Stimulated activated CD4-positive, alpha-beta T cell treated with anti-CD3 and anti-CD28 coated beads, Interleukin-2, amount 100 ng/mL, for 4 hours (primary cell): ENCODE measurements around the gene RIPOR3.
"Not testable (repeated sequence)": the region's sequence is repeated elsewhere in the genome, so short reads cannot be mapped to it uniquely, and the experiment has no call there.

Source experiments
- DNase-seq: peaks from one replicate; pipeline ENCODE4 v3.0.0-alpha.2; 2020; ENCODE audit warnings: low read depth

RIPOR3 gene

GRCh38 chr20:50703651-50704438, 12.5 kb upstream of the RIPOR3 start:
- DNase-seq, result not testable (repeated sequence)

DNA sequence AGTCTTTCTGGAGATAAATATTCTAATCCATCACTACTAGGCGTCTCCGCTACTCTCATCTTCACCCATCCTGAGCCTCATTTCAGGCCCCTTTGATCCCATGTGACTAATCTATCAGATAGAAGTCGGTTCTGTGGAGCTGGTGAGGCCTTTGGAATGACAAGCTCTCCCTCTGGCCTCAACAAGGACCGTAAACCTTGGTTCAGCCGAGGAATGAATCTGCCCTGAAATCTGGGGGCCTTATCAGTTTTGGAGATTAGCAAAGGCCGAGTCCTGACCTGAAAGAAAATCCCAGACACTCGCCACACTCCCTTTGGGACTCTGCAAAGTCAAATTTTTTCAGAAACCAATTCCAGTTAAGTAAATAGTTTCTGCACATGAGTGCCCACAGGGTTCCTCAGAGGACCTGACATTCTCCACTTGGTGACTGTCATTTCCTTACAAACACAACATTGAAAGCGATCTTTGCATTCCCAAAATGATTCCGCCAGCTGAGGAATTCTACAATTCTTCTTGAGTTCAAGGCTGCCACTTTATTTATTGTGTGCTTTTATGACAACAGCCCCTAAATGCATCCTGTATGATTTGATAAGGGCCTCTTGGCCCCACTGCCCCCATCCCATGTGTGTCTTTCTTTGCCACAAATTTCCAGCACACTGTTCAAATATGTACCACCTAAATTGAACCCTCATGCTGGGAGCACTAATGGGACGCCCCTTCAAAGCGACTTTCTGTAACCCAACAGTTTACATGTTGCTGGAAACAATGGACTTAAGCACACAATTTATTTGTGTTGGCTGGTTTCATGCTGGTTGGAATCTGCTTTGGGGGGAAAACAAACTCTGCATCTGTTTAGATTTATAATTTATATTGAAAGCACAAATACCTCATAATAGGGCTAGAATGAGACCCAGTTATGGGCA, 10.0 kb upstream of the RIPOR3 start:
- DNase-seq, result no peak

DNA sequence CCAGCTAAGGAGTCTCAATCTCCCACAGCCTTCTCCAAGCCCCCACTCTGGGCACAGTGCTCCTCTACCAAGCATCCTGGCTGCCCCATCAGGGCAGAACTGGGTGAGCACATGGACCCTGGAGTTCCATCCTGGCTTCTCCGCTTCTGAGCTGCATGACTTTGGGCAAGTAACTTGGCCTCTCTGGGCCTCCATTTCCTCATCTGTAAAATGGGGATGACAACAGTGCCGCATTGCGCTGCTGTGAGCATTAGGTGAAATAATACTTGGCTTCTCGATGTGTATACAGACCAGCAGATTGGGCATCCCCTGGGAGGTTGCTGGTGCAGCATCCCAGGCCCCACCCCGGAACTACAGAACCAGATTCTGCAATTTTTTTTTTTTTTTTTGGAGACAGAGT, 8.3 kb upstream of the RIPOR3 start:
- DNase-seq, result no peak

DNA sequence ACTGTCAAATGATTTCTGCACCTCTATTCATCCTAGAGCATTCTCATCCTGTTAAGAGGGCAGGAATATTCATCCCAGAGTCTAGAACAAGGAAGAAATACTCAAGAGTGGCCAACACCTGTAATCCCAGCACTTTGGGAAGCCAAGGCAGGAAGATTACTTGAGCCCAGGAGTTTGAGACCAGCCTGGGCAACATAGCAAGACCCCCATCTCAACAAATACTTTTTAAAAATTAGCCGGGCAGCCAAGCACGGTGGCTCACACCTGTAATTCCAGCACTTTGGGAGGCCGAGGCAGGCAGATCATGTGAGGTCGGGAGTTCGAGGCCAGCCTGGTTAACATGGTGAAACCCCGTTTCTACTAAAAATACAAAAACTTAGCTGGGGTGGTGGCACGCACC, 6.9 kb upstream of the RIPOR3 start:
- DNase-seq, result not testable (repeated sequence)

DNA sequence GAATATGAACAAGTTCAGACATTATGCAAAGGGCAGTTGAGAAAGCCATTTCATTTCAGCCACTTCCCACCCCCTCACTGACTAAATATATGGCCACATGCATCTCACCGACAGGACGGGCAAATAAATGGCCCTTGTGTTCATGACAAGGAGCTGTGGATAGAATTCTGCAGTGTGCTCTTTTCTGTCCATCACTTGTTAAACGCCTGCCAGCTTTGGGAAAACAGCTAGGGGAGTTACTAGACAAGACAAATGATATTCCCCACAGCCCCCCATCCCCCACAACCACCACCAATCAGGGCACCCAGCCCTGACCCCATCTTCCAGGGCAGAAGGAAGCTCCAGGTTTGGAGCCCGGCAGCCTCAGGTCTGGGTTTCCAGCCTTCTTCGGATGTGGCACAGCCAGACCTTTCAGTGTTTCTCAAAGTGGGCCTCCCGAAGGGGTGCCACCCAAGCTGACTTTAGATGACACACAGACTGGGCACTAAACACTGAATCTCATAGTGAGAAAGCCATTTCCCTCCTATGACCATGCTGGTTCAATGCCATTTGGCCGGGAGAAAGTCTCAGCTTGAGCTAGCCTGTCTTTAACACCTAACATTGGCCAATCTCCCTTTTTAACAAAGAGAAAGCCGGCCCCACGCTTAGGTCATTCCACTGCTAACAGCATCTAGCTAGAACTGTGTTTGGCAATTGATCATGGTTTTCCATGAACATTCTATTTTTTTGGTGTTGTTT, 4.0 kb upstream of the RIPOR3 start:
- DNase-seq, result no peak

DNA sequence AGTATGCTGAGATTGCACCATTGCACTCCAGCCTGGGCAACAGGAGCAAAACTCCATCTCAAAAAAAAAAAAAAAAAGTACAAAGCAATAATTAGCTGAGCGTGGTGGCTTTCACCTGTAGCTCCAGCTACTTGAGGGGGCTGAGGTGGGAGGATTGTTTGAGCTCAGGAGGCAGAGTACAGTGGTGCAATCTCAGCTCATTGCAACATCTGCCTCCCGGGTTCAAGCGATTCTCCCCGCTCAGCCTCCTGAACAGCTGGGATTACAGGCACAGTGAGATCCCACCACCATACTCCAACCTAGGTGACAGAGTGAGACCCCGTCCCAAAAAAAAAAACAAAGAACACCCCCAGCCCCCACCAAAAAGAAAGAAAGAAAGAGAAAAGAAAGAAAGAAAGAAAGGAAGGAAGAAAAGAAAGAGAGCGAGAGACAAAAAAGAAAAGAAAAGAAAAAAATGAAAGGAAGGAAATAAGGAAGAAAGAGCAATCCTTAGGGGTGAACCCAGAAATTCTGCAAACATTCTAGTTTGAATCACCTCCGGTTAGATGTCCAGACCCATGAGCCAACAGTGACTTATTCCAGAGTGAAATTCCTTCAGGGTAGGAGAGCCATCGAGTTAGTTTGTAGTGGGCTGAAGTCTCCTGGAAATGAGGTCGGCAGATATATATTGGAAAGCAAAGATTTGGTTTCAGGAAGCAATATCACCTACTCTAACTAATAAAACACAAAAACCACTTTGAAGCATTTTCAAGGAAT, 3.2 kb upstream of the RIPOR3 start:
- no peak for DNase-seq

- DNase-seq, result no peak
Measured at GRCh38 chr20:50693001-50693400, 1.7 kb upstream of the RIPOR3 start.

DNA sequence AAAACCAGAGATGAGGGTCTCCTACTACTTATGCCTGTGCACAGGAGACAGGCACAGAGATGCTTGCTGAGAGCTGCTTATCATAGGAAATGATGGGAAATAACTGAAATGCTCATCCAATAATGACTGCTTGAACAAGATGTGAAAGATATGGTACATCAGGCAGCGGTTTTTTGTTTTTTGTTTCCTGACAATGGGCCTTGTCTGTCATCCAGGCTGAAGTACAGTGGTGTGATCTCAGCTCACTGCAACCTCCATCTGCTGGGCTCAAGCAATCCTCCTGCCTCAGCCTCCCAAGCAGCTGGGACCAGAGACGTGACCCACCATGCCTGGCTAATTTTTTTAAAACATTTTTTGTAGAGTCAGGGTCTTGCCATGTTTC, 1.2 kb upstream of the RIPOR3 start:
- DNase-seq, result no peak

GRCh38 chr20:50691573-50692551, 520 bp upstream of the RIPOR3 start:
- DNase-seq, result no peak

- no peak for DNase-seq
Measured at GRCh38 chr20:50689864-50690649, 1.3 kb downstream of the RIPOR3 start.

- DNase-seq, result no peak
Measured at GRCh38 chr20:50688256-50688975, 2.9 kb downstream of the RIPOR3 start.

GRCh38 chr20:50686821-50687220, 4.5 kb downstream of the RIPOR3 start:
- no peak for DNase-seq

- DNase-seq, result no peak
Measured at GRCh38 chr20:50683570-50683969, 7.8 kb downstream of the RIPOR3 start.

DNA sequence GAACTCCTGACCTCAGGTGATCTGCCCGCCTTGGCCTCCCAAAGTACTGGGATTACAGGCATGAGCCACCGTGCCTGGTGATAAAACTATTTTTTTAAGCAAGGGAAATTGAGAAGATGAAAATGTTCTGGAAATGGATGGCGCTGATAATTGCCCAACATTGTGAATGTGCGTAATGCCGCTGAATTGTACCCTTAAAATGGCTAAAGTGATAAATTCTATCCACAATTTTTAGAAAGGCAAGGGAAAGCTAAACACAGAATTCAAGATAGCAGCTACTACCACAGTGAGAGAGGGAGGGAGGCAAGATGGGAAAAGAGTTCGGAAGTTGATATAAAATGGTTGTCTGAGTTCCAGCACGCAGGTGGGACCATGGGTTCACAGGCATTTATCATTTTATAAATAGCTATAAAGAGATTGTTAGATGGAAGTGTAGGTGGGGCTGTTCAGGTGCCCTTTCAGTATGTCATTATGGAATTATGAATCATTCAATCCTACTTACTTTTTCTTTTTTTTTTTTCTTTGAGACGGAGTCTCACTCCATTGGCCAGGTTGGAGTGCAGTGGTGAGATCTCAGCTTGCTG, 8.3 kb downstream of the RIPOR3 start:
- DNase-seq, result no peak

- no peak for DNase-seq
Measured at GRCh38 chr20:50682065-50682464, 9.3 kb downstream of the RIPOR3 start.

DNA sequence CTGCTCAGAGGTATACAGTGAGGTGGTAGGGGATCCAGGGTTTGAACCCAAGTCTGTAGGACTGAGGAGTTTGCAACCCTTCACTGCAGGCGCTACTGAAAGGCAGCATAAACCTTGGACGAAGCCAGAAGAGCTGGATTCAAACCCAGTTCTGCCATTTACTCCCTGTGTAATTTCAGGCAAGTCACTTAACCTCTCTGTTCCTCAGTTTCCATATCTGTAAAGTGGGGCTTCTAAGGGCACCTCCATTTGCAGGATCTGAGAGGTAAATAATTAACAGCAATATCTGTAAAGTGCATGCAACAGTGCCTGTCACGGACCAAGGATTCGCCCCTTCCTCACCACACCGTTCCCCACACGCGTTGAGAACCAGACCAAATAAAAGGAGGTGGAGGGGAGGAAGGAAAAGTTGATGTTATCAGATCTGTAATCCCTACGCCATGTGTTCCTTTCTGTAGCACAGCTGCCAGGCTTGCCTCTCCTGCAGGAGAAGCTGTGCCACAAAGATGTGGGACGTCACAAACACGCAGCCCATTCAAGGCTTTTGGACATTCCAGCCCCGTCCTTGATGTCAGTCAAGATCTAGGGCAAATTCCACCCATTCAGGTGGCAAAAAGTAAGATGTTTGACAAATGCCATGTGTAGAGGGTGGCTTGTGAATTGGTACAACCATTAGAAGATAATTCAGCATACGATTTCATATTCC, 9.8 kb downstream of the RIPOR3 start:
- DNase-seq, result no peak

DNA sequence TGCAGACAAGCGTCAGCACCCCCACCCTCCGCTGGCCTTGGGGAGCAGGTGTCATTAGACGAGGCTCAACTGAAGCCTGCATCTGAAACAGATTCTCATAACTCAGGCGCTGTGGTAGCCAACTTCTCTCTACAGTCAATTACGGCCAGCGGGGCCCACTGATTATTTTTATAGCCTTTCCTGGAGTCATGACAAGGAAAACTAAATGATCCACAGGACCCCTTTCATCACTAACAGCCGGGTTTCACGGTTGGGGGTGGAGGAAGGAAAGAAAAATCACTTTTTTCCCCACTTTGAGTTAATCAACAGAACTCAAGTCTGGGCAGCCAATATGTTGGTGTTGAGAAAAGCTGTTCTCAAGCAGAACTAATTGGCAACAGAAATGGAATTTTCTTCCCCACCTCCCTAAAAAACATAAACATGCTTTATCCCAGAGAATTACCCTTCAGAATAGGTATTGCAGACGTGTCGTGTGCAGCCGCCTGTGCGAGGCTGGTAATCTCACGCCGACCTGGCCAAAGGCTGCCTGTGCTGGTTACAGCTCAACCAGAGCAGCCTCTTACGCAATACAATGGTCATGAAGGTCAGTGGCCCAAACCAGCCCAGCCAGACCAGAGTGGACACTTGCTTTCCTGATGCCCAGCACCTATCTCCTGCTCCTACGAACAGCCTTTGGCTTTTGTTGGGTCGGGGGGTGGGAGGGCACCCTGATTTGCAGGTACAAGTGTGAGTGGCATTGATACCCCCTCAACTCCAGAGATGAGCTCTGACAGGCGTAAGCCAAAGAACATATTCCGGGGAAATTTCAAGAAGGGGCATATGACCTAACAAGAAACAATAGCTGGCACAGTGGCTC, 11.0 kb downstream of the RIPOR3 start:
- DNase-seq, result no peak
